HG03097 (cell line): ENCODE measurements around the gene SGMS2.
"Not testable (repeated sequence)": the region's sequence is repeated elsewhere in the genome, so short reads cannot be mapped to it uniquely, and the experiment has no call there.

ENCODE experiments used
- ATAC-seq: cut with Tn5 transposase; IDR thresholded peaks from one replicate; pipeline ENCODE4 v1.9.1; 2021; ENCODE audit not compliant: unreplicated experiment, low FRiP score

The SGMS2 gene

GRCh38 chr4:107905082-107905481, 80.3 kb downstream of the SGMS2 start:
- not testable (repeated sequence) for ATAC-seq

- ATAC-seq = no peak
These were observed 81.8 kb downstream of the SGMS2 start for GRCh38 chr4:107906458-107907100.

GRCh38 chr4:107908377-107908776, 83.6 kb downstream of the SGMS2 start:
- no peak for ATAC-seq

- peak; percentile 73 for ATAC-seq
These were observed 88.7 kb downstream of the SGMS2 start for GRCh38 chr4:107913283-107913899.

- ATAC-seq = no peak
These were observed 90.5 kb downstream of the SGMS2 start for GRCh38 chr4:107915220-107915619.

GRCh38 chr4:107916623-107917022, 91.9 kb downstream of the SGMS2 start:
- no peak for ATAC-seq

GRCh38 chr4:107917500-107917899, 92.8 kb downstream of the SGMS2 start:
- no peak for ATAC-seq

GRCh38 chr4:107922486-107923473, 98.0 kb downstream of the SGMS2 start:
- ATAC-seq = no peak

- not testable (repeated sequence) for ATAC-seq
These were observed 101.0 kb downstream of the SGMS2 start for GRCh38 chr4:107925713-107926112.

- not testable (repeated sequence) for ATAC-seq
These were observed 102.1 kb downstream of the SGMS2 start for GRCh38 chr4:107926875-107927274.

GRCh38 chr4:107930821-107931774, 106.4 kb downstream of the SGMS2 start, which contains the start of gene CYP2U1:
TSS of gene CYP2U1 (plus strand) at chr4:107931549. CDS start at chr4:107931644, 95 bp downstream.
- ATAC-seq = peak; percentile 97

GRCh38 chr4:107931775-107932321, 107.1 kb downstream of the SGMS2 start:
- ATAC-seq = peak; percentile 17

GRCh38 chr4:107935246-107935645, 110.5 kb downstream of the SGMS2 start:
- ATAC-seq = no peak

- no peak for ATAC-seq
These were observed 112.3 kb downstream of the SGMS2 start for GRCh38 chr4:107937040-107937439.

- no peak for ATAC-seq
These were observed 114.6 kb downstream of the SGMS2 start for GRCh38 chr4:107939307-107939706.

GRCh38 chr4:107945809-107946208, 121.1 kb downstream of the SGMS2 start:
- ATAC-seq = no peak

- ATAC-seq = no peak
These were observed 126.2 kb downstream of the SGMS2 start for GRCh38 chr4:107950746-107951540.

- no peak for ATAC-seq
These were observed 126.8 kb downstream of the SGMS2 start for GRCh38 chr4:107951551-107951950.

GRCh38 chr4:107956011-107956410, 131.3 kb downstream of the SGMS2 start:
- no peak for ATAC-seq
